T-cell (primary cell): ENCODE data around the gene ELF3. TPM values are rescaled to one million over a fixed set of nuclear protein-coding genes. Genes with fewer than 3 reads are reported as not detected.
"Not testable (repeated sequence)": the region's sequence is repeated elsewhere in the genome, so short reads cannot be mapped to it uniquely, and the experiment has no call there.

Experiments used
- ATAC-seq, 4 experiments: fragments of 200-7000 bp in 3 of 4; fragments of 150-1000 bp in 1 of 4; cut with Tn5 transposase; replicated peaks in 1 of 4; 1 replicate in 3 of 4; 2 replicates in 1 of 4; pipeline ENCODE4 v1.10.0; 2021; ENCODE audit warnings: moderate library complexity in 3 of 4, mild to moderate bottlenecking in 2 of 4, moderate number of reproducible peaks in 1 of 4
- CTCF ChIA-PET, 2 donors: fragments of 300-600 bp; sonication (Branson Sonifier 250); formaldehyde crosslinking; loops; one replicate each; lab custom pipeline; 2022; ENCODE audit warnings: antibody characterized with exemption in 2 of 2; lab: Charles Lee
- POLR2A ChIA-PET, 2 donors: fragments of 300-600 bp; sonication (Branson Sonifier 250); formaldehyde crosslinking; loops; one replicate each; lab custom pipeline; 2022; ENCODE audit warnings: antibody characterized with exemption in 2 of 2; lab: Charles Lee
- DNase-seq, 35 experiments: peaks; one replicate each; pipeline versions ENCODE4 v3.0.0 to v3.0.0-alpha.2; 2013 to 2023
- H3K27ac ChIP-seq: one replicate; pipeline ENCODE4 v1.5.1; 2013; ENCODE audit warnings: low read length
- H3K27me3 ChIP-seq, 2 experiments: replicated peaks in 1 of 2; 1 replicate in 1 of 2; 2 replicates in 1 of 2; pipeline versions ENCODE4 v1.6.1 to v1.7.0; 2013; ENCODE audit warnings: low read length in 1 of 2, mixed read lengths in 1 of 2; ENCODE audit not compliant: control insufficient read depth in 2 of 2, insufficient read depth in 2 of 2; ENCODE audit errors: extremely low read depth in 1 of 2
- H3K36me3 ChIP-seq, 2 donors: 1 replicate in 1 of 2; 2 replicates in 1 of 2; pipeline versions ENCODE4 v1.6.1 to v1.7.0; 2013; ENCODE audit warnings: low read length in 1 of 2; ENCODE audit not compliant: control insufficient read depth in 2 of 2, insufficient read depth in 1 of 2; ENCODE audit errors: extremely low read depth in 1 of 2
- H3K4me1 ChIP-seq, 2 experiments: 1 replicate in 1 of 2; 2 replicates in 1 of 2; pipeline versions ENCODE4 v1.6.1 to v1.7.0; 2013; ENCODE audit warnings: low read length in 2 of 2, mixed read lengths in 1 of 2; ENCODE audit not compliant: insufficient read depth in 2 of 2, control insufficient read depth in 1 of 2; ENCODE audit errors: extremely low read depth in 1 of 2
- H3K4me3 ChIP-seq, 2 donors: 1 replicate in 1 of 2; 2 replicates in 1 of 2; pipeline versions ENCODE4 v1.5.1 to v1.7.0; 2013; ENCODE audit warnings: mild to moderate bottlenecking in 2 of 2, low read length in 1 of 2, moderate library complexity in 1 of 2; ENCODE audit not compliant: control insufficient read depth in 1 of 2; ENCODE audit errors: extremely low read depth in 1 of 2
- H3K9me3 ChIP-seq: 2 replicates; pipeline ENCODE4 v1.7.0; 2013
- H3K27ac Mint-ChIP-seq, 2 donors: one replicate each; pipeline ENCODE4 v1.8.0; 2020 to 2021; ENCODE audit warnings: mild to moderate bottlenecking in 2 of 2, mixed read lengths in 2 of 2
- H3K27me3 Mint-ChIP-seq, 2 donors: one replicate each; pipeline ENCODE4 v1.8.0; 2021 to 2022; ENCODE audit warnings: mixed read lengths in 2 of 2
- H3K36me3 Mint-ChIP-seq: one replicate; pipeline ENCODE4 v1.8.0; 2021; ENCODE audit warnings: mixed read lengths
- H3K4me1 Mint-ChIP-seq, 3 donors: one replicate each; pipeline ENCODE4 v1.8.0; 2020 to 2022; ENCODE audit warnings: mixed read lengths in 3 of 3, mild to moderate bottlenecking in 1 of 3
- H3K4me3 Mint-ChIP-seq, 3 donors: one replicate each; pipeline ENCODE4 v1.8.0; 2020 to 2022; ENCODE audit warnings: mild to moderate bottlenecking in 3 of 3, mixed read lengths in 3 of 3, moderate library complexity in 3 of 3
- H3K9me3 Mint-ChIP-seq, 3 donors: one replicate each; pipeline ENCODE4 v1.8.0; 2020 to 2022; ENCODE audit warnings: mixed read lengths in 3 of 3
- WGBS: methylation state at CpG from one replicate; pipeline ENCODE4 v1.1.5; 2013; ENCODE audit warnings: missing lambda C conversion rate; ENCODE audit not compliant: insufficient coverage; 5-methylcytosine and 5-hydroxymethylcytosine counted together
- total RNA-seq, 35 experiments: library from RNA in 6 of 35; stranded (reverse) in 6 of 35; fragments of 120-200 nt in 1 of 35; gene quantifications; one replicate each; pipeline versions ENCODE4 v1.2.1 to v1.2.4 and lab custom pipeline; 2013 to 2026

Gene ELF3
- total RNA-seq, 5 donors from 2014 or later (not counting 1 experiment from before 2014, with no cell fraction given): 0.90 to 3.7 (median 1.5) TPM

DNA sequence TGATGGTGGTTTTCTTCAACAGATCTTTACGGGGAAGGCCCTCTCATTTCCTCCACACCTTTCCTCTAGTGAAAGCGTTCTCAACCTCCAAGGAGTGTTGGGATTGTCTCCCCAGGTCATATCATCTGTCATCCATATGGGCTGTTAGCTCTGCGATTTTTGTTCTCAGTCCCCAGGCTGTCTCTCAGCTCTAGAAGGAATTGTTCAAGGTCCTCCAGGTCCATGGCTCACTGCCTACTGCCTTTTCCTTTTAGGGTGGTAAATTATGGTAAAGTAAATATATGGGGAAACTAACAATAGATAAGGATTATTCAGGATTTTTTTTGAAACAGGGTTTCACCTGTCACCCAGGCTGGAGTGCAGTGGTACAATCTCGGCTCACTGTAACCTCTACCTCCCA is 37.6 kb downstream of the ELF3 start:
- ChIA-PET CTCF (no interaction called here), POLR2A (no interaction called here)
- no peaks in the 10 kb centered on the region for H3K36me3 ChIP-seq
- no peaks in the 10 kb centered on the region for H3K9me3 ChIP-seq
- no peak overlapping the region for H3K27ac Mint-ChIP-seq
- H3K27me3 ChIP-seq: peaks cover 0 to 26% of the 10 kb centered on the region in 2 experiments
- H3K4me1 ChIP-seq: no peaks in the 10 kb centered on the region
- ATAC-seq (no peak), DNase-seq (no peak)
- no peak overlapping the region for H3K27ac ChIP-seq
- no peaks in the 10 kb centered on the region for H3K4me1 Mint-ChIP-seq
- H3K4me3 ChIP-seq: no peak overlapping the region
- H3K36me3 Mint-ChIP-seq: no peaks in the 10 kb centered on the region
- H3K27me3 Mint-ChIP-seq: peaks cover 3 to 4% of the 10 kb centered on the region in 2 donors
- no CpG with 5 or more reads among the region's 4 CpGs for WGBS
- H3K4me3 Mint-ChIP-seq: no peak overlapping the region
- no peaks in the 10 kb centered on the region for H3K9me3 Mint-ChIP-seq

GRCh38 chr1:202049129-202049528 is 38.7 kb downstream of the ELF3 start:
- no peaks in the 10 kb centered on the region for H3K9me3 ChIP-seq
- CTCF ChIA-PET: interaction anchor here in 1 of 2 donors (0.7 kb wide), 1 partner anchor 555 kb away, joined by 4 read pairs; no protein-coding TSS in a partner anchor
- no peak overlapping the region for H3K27ac ChIP-seq
- Mint-ChIP-seq H3K27me3 (peaks cover 3 to 4% of the 10 kb centered on the region in 2 donors), H3K27ac (no peak overlapping the region), H3K36me3 (no peaks in the 10 kb centered on the region), H3K4me1 (no peaks in the 10 kb centered on the region), H3K4me3 (no peak overlapping the region), H3K9me3 (no peaks in the 10 kb centered on the region)
- H3K36me3 ChIP-seq: no peaks in the 10 kb centered on the region
- no peaks in the 10 kb centered on the region for H3K4me1 ChIP-seq
- no peak overlapping the region for H3K4me3 ChIP-seq
- POLR2A ChIA-PET: no interaction called here
- H3K27me3 ChIP-seq: peaks cover 0 to 29% of the 10 kb centered on the region in 2 experiments
- DNase-seq (no peak), ATAC-seq (no peak)
- WGBS: 100% methylated on average over 1 of the region's 5 CpGs

DNA sequence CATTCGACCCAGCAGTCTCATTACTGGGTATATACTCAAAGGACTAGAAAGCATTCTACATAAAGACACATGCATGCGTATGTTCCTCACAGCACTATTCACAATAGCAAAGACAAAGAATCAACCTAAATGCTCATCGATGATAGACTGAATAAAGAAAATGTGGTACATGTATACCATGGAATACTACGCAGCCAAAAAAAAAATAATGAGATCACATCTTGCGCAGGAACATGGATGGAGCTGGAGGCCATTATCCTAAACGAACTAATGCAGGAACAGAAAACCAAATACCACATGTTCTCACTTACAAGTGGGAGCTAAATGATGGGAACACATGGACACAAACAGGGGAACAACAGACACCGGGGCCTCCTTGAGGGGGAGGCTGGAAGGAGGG is 43.7 kb downstream of the ELF3 start:
- H3K4me1 Mint-ChIP-seq: no peaks in the 10 kb centered on the region
- Histone ChIP-seq H3K4me3 (no peak overlapping the region), H3K27me3 (peaks cover 0 to 14% of the 10 kb centered on the region in 2 experiments), H3K4me1 (no peaks in the 10 kb centered on the region), H3K9me3 (no peaks in the 10 kb centered on the region), H3K36me3 (no peaks in the 10 kb centered on the region), H3K27ac (no peak overlapping the region)
- H3K27ac Mint-ChIP-seq: no peak overlapping the region
- no peaks in the 10 kb centered on the region for H3K9me3 Mint-ChIP-seq
- no peaks in the 10 kb centered on the region for H3K27me3 Mint-ChIP-seq
- ChIA-PET CTCF (no interaction called here), POLR2A (no interaction called here)
- no peak for ATAC-seq
- WGBS: 100% methylated on average over 1 of the region's 7 CpGs
- H3K4me3 Mint-ChIP-seq: no peak overlapping the region
- no peaks in the 10 kb centered on the region for H3K36me3 Mint-ChIP-seq
- no peak for DNase-seq

- CTCF ChIA-PET, H3K27ac Mint-ChIP-seq, H3K27me3 Mint-ChIP-seq, H3K9me3 Mint-ChIP-seq, DNase-seq, H3K36me3 Mint-ChIP-seq, H3K4me3 ChIP-seq, H3K4me1 ChIP-seq, H3K27ac ChIP-seq, POLR2A ChIA-PET, H3K36me3 ChIP-seq, H3K4me3 Mint-ChIP-seq, ATAC-seq, H3K4me1 Mint-ChIP-seq, H3K9me3 ChIP-seq: not testable (repeated sequence)
- peaks cover 0 to 13% of the 10 kb centered on the region in 2 experiments for H3K27me3 ChIP-seq
- WGBS: 80% methylated on average over 1 of the region's 4 CpGs
Measured at GRCh38 chr1:202054673-202055072, 44.3 kb downstream of the ELF3 start.

- H3K9me3 Mint-ChIP-seq: no peaks in the 10 kb centered on the region
- H3K27ac Mint-ChIP-seq: no peak overlapping the region
- Histone ChIP-seq H3K4me3 (no peak overlapping the region), H3K27ac (no peak overlapping the region), H3K36me3 (no peaks in the 10 kb centered on the region), H3K4me1 (no peaks in the 10 kb centered on the region), H3K27me3 (peaks cover 0 to 11% of the 10 kb centered on the region in 2 experiments), H3K9me3 (no peaks in the 10 kb centered on the region)
- H3K36me3 Mint-ChIP-seq: no peaks in the 10 kb centered on the region
- peaks cover 0 to 3% of the 10 kb centered on the region in 2 donors for H3K27me3 Mint-ChIP-seq
- POLR2A ChIA-PET: no interaction called here
- no peak overlapping the region for H3K4me3 Mint-ChIP-seq
- no peaks in the 10 kb centered on the region for H3K4me1 Mint-ChIP-seq
- DNase-seq: no peak
- 79% methylated on average over 17 of the region's 17 CpGs for WGBS
- CTCF ChIA-PET: no interaction called here
- ATAC-seq: no peak
Measured at GRCh38 chr1:202056644-202057334, 46.4 kb downstream of the ELF3 start.

DNA sequence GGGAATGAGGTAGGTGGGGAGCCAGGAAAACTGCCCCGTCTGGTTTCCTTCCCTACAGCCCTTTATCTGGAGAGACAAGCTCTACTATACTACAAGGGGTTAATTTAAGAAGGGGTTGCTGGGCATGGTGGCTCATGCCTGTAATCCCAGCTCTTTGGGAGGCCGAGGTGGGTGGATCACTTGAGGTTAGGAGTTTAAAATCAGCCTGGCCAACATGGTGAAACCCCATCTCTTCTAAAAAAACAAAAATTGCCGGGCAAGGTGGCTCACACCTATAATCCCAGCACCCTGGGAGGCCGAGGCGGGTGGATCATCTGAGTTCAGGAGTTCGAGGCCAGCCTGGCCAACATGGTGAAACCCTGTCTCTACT is 46.9 kb downstream of the ELF3 start:
- POLR2A ChIA-PET, DNase-seq, H3K4me3 ChIP-seq, H3K36me3 Mint-ChIP-seq, H3K4me1 Mint-ChIP-seq, H3K4me3 Mint-ChIP-seq, H3K9me3 Mint-ChIP-seq, H3K36me3 ChIP-seq, H3K9me3 ChIP-seq, ATAC-seq, H3K27ac ChIP-seq, H3K27me3 Mint-ChIP-seq, CTCF ChIA-PET, H3K27ac Mint-ChIP-seq, H3K4me1 ChIP-seq: not testable (repeated sequence)
- 100% methylated on average over 1 of the region's 6 CpGs for WGBS
- H3K27me3 ChIP-seq: peaks cover 0 to 11% of the 10 kb centered on the region in 2 experiments
